T-helper 2 cell (primary cell): ENCODE measurements around the gene CUEDC1.

Source experiments
- DNase-seq, 5 experiments: peaks; one replicate each; pipeline versions ENCODE4 v3.0.0 to v3.0.0-alpha.2; 2012 to 2022

Gene CUEDC1

GRCh38 chr17:57914273-57915142 lies 40.7 kb downstream of the CUEDC1 start:
- DNase-seq: no peak

GRCh38 chr17:57913575-57914272 lies 41.5 kb downstream of the CUEDC1 start:
- DNase-seq: no peak

GRCh38 chr17:57911834-57912673 lies 43.2 kb downstream of the CUEDC1 start:
- DNase-seq: no peak

GRCh38 chr17:57910462-57911420 lies 44.5 kb downstream of the CUEDC1 start:
- no peak for DNase-seq

- no peak for DNase-seq
Observed at GRCh38 chr17:57909551-57909950, 45.7 kb downstream of the CUEDC1 start.

- no peak for DNase-seq
Observed at GRCh38 chr17:57908278-57908677, 46.9 kb downstream of the CUEDC1 start.

- DNase-seq: no peak
Observed at GRCh38 chr17:57906910-57907309, 48.3 kb downstream of the CUEDC1 start.

- no peak for DNase-seq
Observed at GRCh38 chr17:57905875-57906455, 49.2 kb downstream of the CUEDC1 start.

- no peak for DNase-seq
Observed at GRCh38 chr17:57903961-57904360, 51.3 kb downstream of the CUEDC1 start.

- DNase-seq: no peak
Observed at GRCh38 chr17:57902800-57903759, 52.1 kb downstream of the CUEDC1 start.

- no peak for DNase-seq
Observed at GRCh38 chr17:57902117-57902799, 53.0 kb downstream of the CUEDC1 start.

GRCh38 chr17:57900991-57901743 lies 54.0 kb downstream of the CUEDC1 start:
- DNase-seq: no peak

GRCh38 chr17:57899822-57900221 lies 55.4 kb downstream of the CUEDC1 start:
- no peak for DNase-seq

GRCh38 chr17:57899391-57899790 lies 55.8 kb downstream of the CUEDC1 start:
- DNase-seq: no peak

GRCh38 chr17:57898487-57899311 lies 56.5 kb downstream of the CUEDC1 start:
- DNase-seq: no peak

- no peak for DNase-seq
Observed at GRCh38 chr17:57895382-57896060, 59.7 kb downstream of the CUEDC1 start.

- peak in 1 of 5 experiments; percentile 74 for DNase-seq
Observed at GRCh38 chr17:57894848-57895247, 60.4 kb downstream of the CUEDC1 start.
